IMR-90 (cell line): ENCODE results near the gene CHMP3. TPM values are rescaled to one million over a fixed set of nuclear protein-coding genes. Genes with fewer than 3 reads are reported as not detected.
A peak's percentile ranks its signal among the peaks of the same experiment; 100 is the strongest.

Experiments
- ATAC-seq: fragments of 200-7000 bp; cut with Tn5 transposase; 2 replicates; pipeline ENCODE4 v1.9.1; 2020; ENCODE audit warnings: low read depth, mild to moderate bottlenecking, moderate library complexity
- BruUV-seq: library from RNA; stranded (reverse); fragments of 400-500 nt; replicated peaks from 2 replicates; lab custom pipeline; 2021; lab: Mats Ljungman, UMichigan
- CTCF ChIA-PET: fragments of 300-600 bp; formaldehyde crosslinking; extraction: SDS; loops from one replicate; lab custom pipeline; 2021; ENCODE audit warnings: antibody characterized with exemption; lab: Yijun Ruan, JAX
- POLR2A ChIA-PET: fragments of 300-600 bp; sonication (Branson Sonifier 250); formaldehyde crosslinking; loops from one replicate; lab custom pipeline; 2022; ENCODE audit warnings: antibody characterized with exemption; ENCODE audit not compliant: unreplicated experiment; lab: Charles Lee
- DNase-seq: peaks from one replicate; pipeline ENCODE4 v3.0.0; 2013
- H2AFZ ChIP-seq: replicated peaks from 2 replicates; pipeline ENCODE3; 2013; ENCODE audit warnings: low read length, mild to moderate bottlenecking; ENCODE audit not compliant: poor library complexity
- H2AK5ac ChIP-seq: 2 replicates; pipeline ENCODE4 v1.6.1; 2013; ENCODE audit warnings: low read depth, low read length, inconsistent platforms
- H2AK9ac ChIP-seq: replicated peaks from 2 replicates; pipeline ENCODE3; 2013; ENCODE audit warnings: mild to moderate bottlenecking, low read depth, low read length, moderate library complexity; ENCODE audit not compliant: poor library complexity
- H2BK120ac ChIP-seq: 2 replicates; pipeline ENCODE4 v1.6.1; 2013; ENCODE audit warnings: low read depth, low read length, inconsistent platforms
- H2BK15ac ChIP-seq: 3 replicates; pipeline ENCODE4 v1.6.1; 2013; ENCODE audit warnings: low read depth, low read length, inconsistent platforms
- H2BK20ac ChIP-seq: 2 replicates; pipeline ENCODE4 v1.6.1; 2013; ENCODE audit warnings: low read depth, mild to moderate bottlenecking, inconsistent platforms, low read length, moderate library complexity
- H2BK5ac ChIP-seq: 2 replicates; pipeline ENCODE4 v1.6.1; 2013; ENCODE audit warnings: mild to moderate bottlenecking, low read depth, low read length, inconsistent platforms; ENCODE audit not compliant: poor library complexity, severe bottlenecking
- H3K14ac ChIP-seq: replicated peaks from 2 replicates; pipeline ENCODE4 v1.6.1; 2013; ENCODE audit warnings: low read depth, low read length, inconsistent platforms
- H3K18ac ChIP-seq: 2 replicates; pipeline ENCODE4 v1.6.1; 2013; ENCODE audit warnings: low read depth, low read length, control low read depth
- H3K23ac ChIP-seq: 2 replicates; pipeline ENCODE4 v1.6.1; 2013; ENCODE audit warnings: low read depth, low read length, inconsistent platforms
- H3K27ac ChIP-seq: 2 replicates; pipeline ENCODE4 v1.5.1; 2013; ENCODE audit warnings: mild to moderate bottlenecking, control low read depth, low read length; ENCODE audit not compliant: insufficient read depth
- H3K27me3 ChIP-seq: 2 replicates; pipeline ENCODE4 v1.6.1; 2013; ENCODE audit warnings: low read length; ENCODE audit not compliant: control insufficient read depth, insufficient read depth
- H3K36me3 ChIP-seq: 2 replicates; pipeline ENCODE4 v1.6.1; 2013; ENCODE audit warnings: low read length, mixed read lengths; ENCODE audit not compliant: control insufficient read depth, insufficient read depth
- H3K4ac ChIP-seq: 2 replicates; pipeline ENCODE4 v1.6.1; 2013; ENCODE audit warnings: low read depth, low read length, inconsistent platforms
- H3K4me1 ChIP-seq: 2 replicates; pipeline ENCODE4 v1.6.1; 2013; ENCODE audit warnings: low read length, mixed read lengths; ENCODE audit not compliant: control insufficient read depth, insufficient read depth
- H3K4me2 ChIP-seq: 2 replicates; pipeline ENCODE4 v1.6.1; 2013; ENCODE audit warnings: low read depth, mild to moderate bottlenecking, control low read depth, low read length, moderate library complexity
- H3K4me3 ChIP-seq: 2 replicates; pipeline ENCODE4 v1.5.1; 2013; ENCODE audit warnings: low read depth, mild to moderate bottlenecking, control low read depth, low read length, moderate library complexity; ENCODE audit not compliant: insufficient read depth
- H3K56ac ChIP-seq: 2 replicates; pipeline ENCODE4 v1.6.1; 2013; ENCODE audit warnings: low read length, inconsistent platforms; ENCODE audit not compliant: insufficient read depth; ENCODE audit errors: extremely low read depth
- H3K79me1 ChIP-seq, 2 experiments: 2 replicates each; pipeline ENCODE4 v1.6.1; 2013; ENCODE audit warnings: low read length in 2 of 2, inconsistent platforms in 1 of 2, low read depth in 1 of 2
- H3K9ac ChIP-seq: 2 replicates; pipeline ENCODE4 v1.6.1; 2013; ENCODE audit warnings: low read depth, low read length, control low read depth
- H3K9me1 ChIP-seq: 2 replicates; pipeline ENCODE4 v1.6.1; 2013; ENCODE audit warnings: low read length, inconsistent platforms; ENCODE audit not compliant: insufficient read depth
- H3K9me3 ChIP-seq: 2 replicates; pipeline ENCODE4 v1.6.1; 2013; ENCODE audit warnings: low read length; ENCODE audit not compliant: control insufficient read depth, insufficient read depth
- H4K20me1 ChIP-seq: 2 replicates; pipeline ENCODE4 v1.6.1; 2013; ENCODE audit warnings: low read length, inconsistent platforms; ENCODE audit not compliant: insufficient read depth
- H4K5ac ChIP-seq: 2 replicates; pipeline ENCODE4 v1.6.1; 2013; ENCODE audit warnings: mild to moderate bottlenecking, low read depth, low read length, control low read depth
- H4K8ac ChIP-seq, 2 experiments: 2 replicates each; pipeline ENCODE4 v1.6.1; 2013; ENCODE audit warnings: low read depth in 2 of 2, low read length in 2 of 2, control low read depth in 1 of 2, inconsistent platforms in 1 of 2
- H4K91ac ChIP-seq: 2 replicates; pipeline ENCODE4 v1.6.1; 2013; ENCODE audit warnings: low read depth, low read length, inconsistent platforms; ENCODE audit not compliant: insufficient read depth
- CHD1 ChIP-seq: IDR thresholded peaks from 2 replicates; pipeline ENCODE4 v1.6.1; 2012; ENCODE audit warnings: low read depth, low read length, improper control_type of control experiment
- FOS ChIP-seq: fragments of 150-350 bp; IDR thresholded peaks from 2 replicates; pipeline ENCODE4 v1.6.1; 2016; ENCODE audit warnings: low read depth, low read length
- RCOR1 ChIP-seq: IDR thresholded peaks from 2 replicates; pipeline ENCODE4 v1.6.1; 2012; ENCODE audit warnings: mild to moderate bottlenecking, low read length, improper control_type of control experiment; ENCODE audit not compliant: insufficient replicate concordance
- RFX5 ChIP-seq: IDR thresholded peaks from 2 replicates; pipeline ENCODE4 v1.8.0; 2012; ENCODE audit warnings: low read depth, mild to moderate bottlenecking, low read length, moderate library complexity
- WGBS, 2 experiments: methylation state at CpG; one replicate each; pipeline versions ENCODE4 v1.1.5 to v1.1.7; 2013; ENCODE audit warnings: missing lambda C conversion rate in 2 of 2; ENCODE audit not compliant: insufficient read length in 1 of 2; ENCODE audit errors: extremely low coverage in 2 of 2; 5-methylcytosine and 5-hydroxymethylcytosine counted together
- dilution Hi-C: fragments of 300-500 bp; cut with HindIII; formaldehyde crosslinking; loops from one replicate; pipeline ENCODE4 v1.14.3; 2018; ENCODE audit warnings: low sequenced_read_pairs; ENCODE audit not compliant: unreplicated experiment
- in situ Hi-C: fragments of 300-500 bp; cut with MboI; formaldehyde crosslinking; loops from 3 replicates; pipeline ENCODE4 v1.14.3; 2019; ENCODE audit warnings: low sequenced_read_pairs, inconsistent platforms, mixed read lengths
- intact Hi-C: fragments of 100-400 bp; cut with micrococcal nuclease; formaldehyde crosslinking; loops from 2 replicates; pipeline ENCODE4 v1.10.0; 2022
- polyA plus RNA-seq, 3 experiments: library from polyadenylated mRNA; depleted of rRNA; stranded (reverse); fragments of >200 nt; gene quantifications; 2 replicates each; pipeline ENCODE4 v1.2.3, GENCODE V29; 2012; ENCODE audit warnings: low replicate concordance in 1 of 3
- total RNA-seq: library from RNA; depleted of rRNA; stranded (reverse); fragments of >200 nt; gene quantifications from 2 replicates; pipeline ENCODE4 v1.2.3, GENCODE V29; 2012
- TF ChIP-seq, protein P1 (sequence below): fragments of 150-350 bp; IDR thresholded peaks from 2 replicates; pipeline ENCODE4 v1.6.1; 2016; ENCODE audit warnings: low read depth, mild to moderate bottlenecking, low read length, moderate library complexity, borderline replicate concordance

The CHMP3 gene
- total and polyA plus RNA-seq, 2 of the 4 experiments (the other 2 are of a cell fraction): 38.4 to 84.6 TPM

DNA sequence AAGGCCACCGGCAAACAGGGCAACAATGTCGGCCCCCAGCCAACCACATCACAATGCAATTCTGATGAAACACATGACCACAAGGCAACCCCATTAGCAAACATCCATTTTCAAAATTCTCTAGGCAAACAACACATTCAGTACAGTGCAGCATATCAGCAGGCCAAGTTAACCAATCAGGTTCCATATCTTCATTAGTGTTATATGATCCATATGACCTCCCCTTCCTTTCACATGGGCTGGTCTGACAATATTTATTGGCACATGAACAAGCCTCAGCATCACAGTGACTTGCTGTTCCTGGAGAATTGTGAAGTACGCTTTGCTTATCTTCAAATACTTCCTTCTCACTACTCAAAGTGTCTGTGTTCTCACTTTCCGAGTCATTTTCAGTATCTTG, 40.7 kb upstream of the CHMP3 start:
- no peak for TF ChIP-seq FOS
- TF ChIP-seq RCOR1: no peak
- no peak for TF ChIP-seq RFX5
- TF ChIP-seq, protein P1, sequence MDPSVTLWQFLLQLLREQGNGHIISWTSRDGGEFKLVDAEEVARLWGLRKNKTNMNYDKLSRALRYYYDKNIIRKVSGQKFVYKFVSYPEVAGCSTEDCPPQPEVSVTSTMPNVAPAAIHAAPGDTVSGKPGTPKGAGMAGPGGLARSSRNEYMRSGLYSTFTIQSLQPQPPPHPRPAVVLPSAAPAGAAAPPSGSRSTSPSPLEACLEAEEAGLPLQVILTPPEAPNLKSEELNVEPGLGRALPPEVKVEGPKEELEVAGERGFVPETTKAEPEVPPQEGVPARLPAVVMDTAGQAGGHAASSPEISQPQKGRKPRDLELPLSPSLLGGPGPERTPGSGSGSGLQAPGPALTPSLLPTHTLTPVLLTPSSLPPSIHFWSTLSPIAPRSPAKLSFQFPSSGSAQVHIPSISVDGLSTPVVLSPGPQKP: no peak
- no peak for TF ChIP-seq CHD1
- H3K4me3 ChIP-seq: no peak overlapping the region
- H3K79me1 ChIP-seq: 0 out of 4 replicates have a peak, but pooled peaks cover 0 to 2% of the 10 kb centered on the region in 2 experiments
- in situ Hi-C loops: loop anchor here (10.0 kb wide), 1 partner anchor 89 kb away; no protein-coding TSS in a partner anchor
- dilution Hi-C loops: no loop called here
- H3K27ac ChIP-seq: no peak overlapping the region
- no peak overlapping the region for H3K56ac ChIP-seq
- DNase-seq (no peak), ATAC-seq (no peak)
- BruUV-seq: TSS peak; percentile 85
- WGBS, 2 experiments: no CpG with 5 or more reads among the region's 4 CpGs
- no peak overlapping the region for H2AK9ac ChIP-seq
- H2BK15ac ChIP-seq: no peak overlapping the region
- H3K4ac ChIP-seq: no peak overlapping the region
- H2AK5ac ChIP-seq: no peak overlapping the region
- no peak overlapping the region for H3K23ac ChIP-seq
- H3K9me3 ChIP-seq: no peaks in the 10 kb centered on the region
- no peak overlapping the region for H2AFZ ChIP-seq
- H2BK120ac ChIP-seq: no peak overlapping the region
- H3K4me2 ChIP-seq: no peak overlapping the region
- H4K20me1 ChIP-seq: no peaks in the 10 kb centered on the region
- H3K14ac ChIP-seq: no peak overlapping the region
- H4K91ac ChIP-seq: no peak overlapping the region
- no peaks in the 10 kb centered on the region for H3K9me1 ChIP-seq
- H3K36me3 ChIP-seq: peaks cover 20% of the 10 kb centered on the region
- no peak overlapping the region for H4K5ac ChIP-seq
- H2BK5ac ChIP-seq: no peak overlapping the region
- no peak overlapping the region for H3K9ac ChIP-seq
- intact Hi-C loops: no loop called here
- H4K8ac ChIP-seq: no peak overlapping the region
- POLR2A ChIA-PET: no interaction called here
- H2BK20ac ChIP-seq: no peak overlapping the region
- H3K18ac ChIP-seq: no peak overlapping the region
- no peaks in the 10 kb centered on the region for H3K4me1 ChIP-seq
- CTCF ChIA-PET: no interaction called here
- no peaks in the 10 kb centered on the region for H3K27me3 ChIP-seq
